HT-29 (cell line): ENCODE data around the gene MRPL19. TPM values are rescaled to one million over a fixed set of nuclear protein-coding genes. Genes with fewer than 3 reads are reported as not detected.

Source experiments
- DNase-seq: peaks from one replicate; pipeline ENCODE4 v3.0.0-alpha.2; 2015; ENCODE audit warnings: low spot score
- small RNA-seq: library from RNA; depleted of rRNA; stranded (forward); fragments of <200 nt; gene quantifications from one replicate; pipeline ENCODE3, GENCODE V24; 2014
- total RNA-seq: library from RNA; depleted of rRNA; stranded (reverse); fragments of >200 nt; shearing (Covaris generic); gene quantifications from 2 replicates; pipeline ENCODE4 v1.2.3, GENCODE V29; 2014; rRNA removed

The MRPL19 gene
- total RNA-seq, 1 experiment from 2014 or later: 41.7 TPM

DNA sequence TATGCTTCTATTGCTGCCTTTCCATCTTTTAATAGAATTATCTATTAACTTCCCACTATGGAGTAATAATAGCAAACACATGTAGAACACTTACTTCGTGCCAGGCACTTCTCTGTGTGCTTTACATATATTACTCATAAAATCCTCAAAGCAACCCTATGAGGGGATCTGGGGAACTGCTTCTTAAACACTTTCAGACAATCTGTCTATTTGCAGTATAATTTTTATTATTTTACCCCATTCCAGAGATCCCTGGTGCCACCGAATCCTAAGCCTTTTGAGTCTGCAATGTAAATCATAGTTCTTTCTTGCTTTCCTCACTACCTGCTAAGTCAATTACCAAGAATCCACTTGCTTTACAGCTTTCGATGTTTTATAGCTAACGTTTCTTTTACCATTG, 89.7 kb downstream of the MRPL19 start:
- DNase-seq: no peak

DNA sequence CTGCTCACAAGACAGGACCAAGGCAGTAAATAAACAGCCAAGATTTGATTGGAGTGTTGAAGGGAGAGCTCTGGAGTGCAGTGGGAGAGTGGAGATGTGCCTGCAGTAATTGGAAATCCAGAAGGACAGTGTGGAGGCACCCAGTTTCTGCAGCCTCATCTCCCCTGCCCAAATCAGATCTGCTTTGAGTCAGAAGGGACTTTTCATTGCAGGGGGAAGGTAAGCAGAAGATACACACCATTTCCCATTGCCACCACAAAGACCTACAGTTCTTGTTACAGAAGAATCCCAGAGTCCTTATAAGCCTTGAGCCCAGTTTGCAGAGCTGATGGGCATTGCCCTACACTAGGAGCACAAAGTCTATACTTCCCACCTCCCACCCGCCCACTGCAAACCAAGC, 91.4 kb downstream of the MRPL19 start:
- no peak for DNase-seq

Small RNA genes within 50 kb of the gene (small RNA-seq; reads per million reads assigned to genes)
- 1.4 reads per million, percentile 50 among the genes with 10 or more reads in this experiment for gene RF00012

Other genes starting within 250 kb of the MRPL19 start
- not detected in 2 replicates for gene EVA1A, start 85.8 kb upstream of the MRPL19 start, total RNA-seq
- 11.3 and 16.7 TPM in 2 replicates for gene GCFC2, start 64.1 kb downstream of the MRPL19 start, total RNA-seq